K562 (cell line): ENCODE results near the gene PRTN3. TPM values are rescaled to one million over a fixed set of nuclear protein-coding genes. Genes with fewer than 3 reads are reported as not detected.

Experiments
- E2F6 ChIP-seq, 2 experiments: IDR thresholded peaks; 2 replicates each; pipeline ENCODE4 v1.6.1; 2011; ENCODE audit warnings: borderline replicate concordance in 1 of 2, control low read depth in 1 of 2, low read depth in 1 of 2, low read length in 1 of 2, mild to moderate bottlenecking in 1 of 2, mixed read lengths in 1 of 2, moderate library complexity in 1 of 2; ENCODE audit not compliant: insufficient read depth in 1 of 2, insufficient read length in 1 of 2, poor library complexity in 1 of 2, severe bottlenecking in 1 of 2; ENCODE audit errors: extremely low read depth in 1 of 2
- EP400 ChIP-seq: fragments of 450-650 bp; IDR thresholded peaks from 2 replicates; pipeline ENCODE4 v1.6.1; 2017; ENCODE audit warnings: antibody characterized with exemption, mild to moderate bottlenecking, moderate library complexity
- EZH2 ChIP-seq: IDR thresholded peaks from 2 replicates; pipeline ENCODE4 v1.6.1; 2012; ENCODE audit warnings: low read depth, mild to moderate bottlenecking, inconsistent platforms, low read length, borderline replicate concordance
- HDAC2 ChIP-seq: fragments of 450-650 bp; IDR thresholded peaks from 2 replicates; pipeline ENCODE4 v1.6.1; 2016; ENCODE audit warnings: mild to moderate bottlenecking
- HMGN3 ChIP-seq: IDR thresholded peaks from 2 replicates; pipeline ENCODE4 v1.6.1; 2011; ENCODE audit warnings: borderline replicate concordance, low read depth, mild to moderate bottlenecking, mixed read lengths, low read length; ENCODE audit not compliant: insufficient read length; ENCODE audit errors: extremely low read depth
- MTA1 ChIP-seq: fragments of 450-650 bp; IDR thresholded peaks from 2 replicates; pipeline ENCODE4 v1.6.1; 2017; ENCODE audit warnings: borderline replicate concordance
- OTX1 ChIP-seq: fragments of 450-650 bp; formaldehyde crosslinking; IDR thresholded peaks from 2 replicates; pipeline ENCODE4 v1.4.0; 2022; ENCODE audit warnings: mild to moderate bottlenecking
- PHF20 ChIP-seq: fragments of 450-650 bp; IDR thresholded peaks from 2 replicates; pipeline ENCODE4 v1.6.1; 2018; ENCODE audit not compliant: partially characterized antibody
- SAFB ChIP-seq: fragments of 200-400 bp; formaldehyde crosslinking; IDR thresholded peaks from 2 replicates; pipeline ENCODE4 v1.6.1; 2017; ENCODE audit warnings: low read depth, low read length, borderline replicate concordance
- TEAD1 ChIP-seq, 2 experiments: fragments of 450-650 bp in 1 of 2; sonication (generic) in 1 of 2; formaldehyde crosslinking; IDR thresholded peaks; 2 replicates each; pipeline versions ENCODE4 v1.4.0 to v1.8.0; 2020 to 2022; ENCODE audit warnings: mild to moderate bottlenecking in 2 of 2, missing genetic modification reagents in 1 of 2
- THRB ChIP-seq: fragments of 450-650 bp; formaldehyde crosslinking; conservative IDR thresholded peaks from 2 replicates; pipeline ENCODE4 v1.4.0; 2022; ENCODE audit warnings: mild to moderate bottlenecking, missing genetic modification characterization
- XRCC5 ChIP-seq: fragments of 200-400 bp; formaldehyde crosslinking; IDR thresholded peaks from 2 replicates; pipeline ENCODE4 v1.6.1; 2017; ENCODE audit warnings: low read depth, mild to moderate bottlenecking, low read length
- ZBTB26 ChIP-seq: fragments of 450-650 bp; formaldehyde crosslinking; IDR thresholded peaks from 2 replicates; pipeline ENCODE4 v1.4.0; 2022; ENCODE audit warnings: missing genetic modification characterization
- ZNF407 ChIP-seq: fragments of 450-650 bp; IDR thresholded peaks from 2 replicates; pipeline ENCODE4 v1.6.1; 2016; ENCODE audit warnings: low read depth
- polyA plus RNA-seq, 8 experiments: library from polyadenylated mRNA; depleted of rRNA in 4 of 8; stranded (reverse) in 5 of 8; unstranded in 3 of 8; fragments of >200 nt; fragmentation: Nextera tagmentation in 2 of 8; fragmentation: Illumina TruSeq in 1 of 8; extraction: Ambion mirVana in 2 of 8; extraction: Trizol in 1 of 8; gene quantifications; 2 replicates each; pipeline versions ENCODE4 v1.2.1 to v1.2.3, GENCODE V29; 2011 to 2014; ENCODE audit warnings: inconsistent platforms in 1 of 8, missing spikeins in 1 of 8
- total RNA-seq, 7 experiments: library from RNA; depleted of rRNA in 6 of 7; stranded (reverse); fragments of >200 nt in 6 of 7; fragmentation: Illumina TruSeq in 2 of 7; extraction: Trizol in 2 of 7; gene quantifications; 2 replicates each; pipeline versions ENCODE4 v1.2.1 to v1.2.3, GENCODE V29; 2011 to 2021; ENCODE audit warnings: low replicate concordance in 1 of 7

Gene PRTN3
- total and polyA plus RNA-seq, 9 of the 15 experiments (the other 6 are each of a cell fraction or from before 2014, with no cell fraction given): 0.14 to 0.86 (median 0.43) TPM; not detected in 3

- TF ChIP-seq ZNF407 (no peak), E2F6 (IDR thresholded peaks at IDR 0.05; ENCODE audit: borderline replicate concordance in 1 of 2, extremely low read depth in 1 of 2, insufficient read depth in 1 of 2, insufficient read length in 1 of 2, low read depth in 1 of 2, low read length in 1 of 2, poor library complexity in 1 of 2, severe bottlenecking in 1 of 2) (peak; percentile 63 to 77), MTA1 (no peak), PHF20 (no peak), SAFB (peak; percentile 50; the same call in 1 of the 2 replicates), TEAD1 (CRISPR knock-in tag; IDR thresholded peaks at IDR 0.05) (peak in 1 of 2 experiments; percentile 26; a peak in 1 of 4 replicates), EP400 (peak; percentile 25; the same call in 1 of the 2 replicates), OTX1 (CRISPR knock-in tag) (peak; percentile 33; the same call in 1 of the 2 replicates), EZH2 (no peak), XRCC5 (no peak; the same call in 1 of the 2 replicates), THRB (CRISPR knock-in tag) (peak; percentile 65; the same call in 1 of the 2 replicates), HMGN3 (peak; percentile 40), ZBTB26 (peak; percentile 42; the same call in 1 of the 2 replicates), HDAC2 (peak; percentile 63; the same call in 1 of the 2 replicates)
These were observed 21.9 kb downstream of the PRTN3 start (continued) for GRCh38 chr19:862581-863314.
